Fibroblast of peridontal ligament (primary cell): ENCODE results near the gene HEATR1.
"Not testable (repeated sequence)": the region's sequence is repeated elsewhere in the genome, so short reads cannot be mapped to it uniquely, and the experiment has no call there.

Source experiments
- DNase-seq: peaks from one replicate; pipeline ENCODE4 v3.0.0-alpha.2; 2010; ENCODE audit errors: extremely low read depth

The HEATR1 gene

GRCh38 chr1:236509203-236509602 lies 95.1 kb downstream of the HEATR1 start:
- no peak for DNase-seq

- DNase-seq: peak; percentile 27
Measured at GRCh38 chr1:236508593-236509027, 95.7 kb downstream of the HEATR1 start.

DNA sequence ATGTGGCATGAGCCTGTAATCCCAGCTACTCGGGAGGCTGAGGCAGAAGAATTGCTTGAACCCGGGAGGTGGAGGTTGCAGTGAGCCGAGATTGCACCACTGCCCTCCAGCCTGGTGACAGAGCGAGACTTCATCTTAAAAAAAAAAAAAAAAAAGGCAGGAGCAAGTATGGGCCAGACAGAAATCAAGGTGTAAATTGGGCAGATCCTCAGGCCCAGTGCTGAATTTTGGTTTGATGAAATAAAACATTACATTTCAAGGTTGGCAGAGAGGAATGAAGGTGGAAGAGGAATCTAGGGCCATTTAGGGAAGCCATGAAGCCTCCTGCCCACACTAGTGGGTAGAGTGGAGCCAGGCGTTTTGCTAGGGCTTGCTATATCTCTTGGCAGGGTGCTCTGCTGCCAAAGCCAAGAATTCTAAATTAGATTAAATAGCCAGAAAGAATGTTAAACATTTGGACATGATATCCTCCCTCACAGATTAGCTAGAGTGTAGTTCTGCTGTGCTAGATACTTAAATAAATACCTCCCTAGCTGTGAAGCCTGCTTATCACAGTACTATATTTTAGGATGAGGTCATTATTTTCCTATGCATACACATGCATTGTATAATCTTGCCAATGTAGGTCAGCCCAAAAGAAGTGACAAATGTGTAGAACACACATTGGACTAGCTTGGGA lies 97.2 kb downstream of the HEATR1 start:
- DNase-seq: peak; percentile 68

GRCh38 chr1:236504338-236504737 lies 100.0 kb downstream of the HEATR1 start:
- not testable (repeated sequence) for DNase-seq

GRCh38 chr1:236502972-236503639 lies 101.2 kb downstream of the HEATR1 start:
- DNase-seq: peak; percentile 54

- no peak for DNase-seq
Measured at GRCh38 chr1:236502579-236502971, 101.7 kb downstream of the HEATR1 start.

- DNase-seq: no peak
Measured at GRCh38 chr1:236501093-236501492, 103.2 kb downstream of the HEATR1 start.
